ENCODE results near the gene FAM219A.
"Not testable (repeated sequence)": the region's sequence is repeated elsewhere in the genome, so short reads cannot be mapped to it uniquely, and the experiment has no call there.

Gene FAM219A

GRCh38 chr9:34440017-34440416 lies 18.4 kb downstream of the FAM219A start:
- no peak for DNase-seq

GRCh38 chr9:34438465-34438864 lies 19.9 kb downstream of the FAM219A start:
- DNase-seq, result not testable (repeated sequence)

- DNase-seq, result not testable (repeated sequence)
These were observed 20.5 kb downstream of the FAM219A start for GRCh38 chr9:34437926-34438307.

- DNase-seq, result peak; percentile 70
These were observed 21.1 kb downstream of the FAM219A start for GRCh38 chr9:34437006-34437925.

- DNase-seq, result peak; percentile 5
These were observed 26.7 kb downstream of the FAM219A start for GRCh38 chr9:34431667-34432066.

GRCh38 chr9:34430843-34431437 lies 27.4 kb downstream of the FAM219A start:
- peak; percentile 89 for DNase-seq

GRCh38 chr9:34428325-34428958 lies 29.9 kb downstream of the FAM219A start:
- no peak for DNase-seq

GRCh38 chr9:34426347-34427074 lies 31.9 kb downstream of the FAM219A start:
- no peak for DNase-seq

GRCh38 chr9:34419716-34420504 lies 38.5 kb downstream of the FAM219A start:
- DNase-seq, result no peak

GRCh38 chr9:34417734-34418133 lies 40.6 kb downstream of the FAM219A start:
- DNase-seq, result peak; percentile 74

GRCh38 chr9:34413231-34413852 lies 45.0 kb downstream of the FAM219A start:
- DNase-seq, result no peak

- DNase-seq, result no peak
These were observed 46.0 kb downstream of the FAM219A start for GRCh38 chr9:34412336-34412735.

GRCh38 chr9:34409154-34409553 lies 49.2 kb downstream of the FAM219A start:
- DNase-seq, result no peak

- no peak for DNase-seq
These were observed 50.2 kb downstream of the FAM219A start for GRCh38 chr9:34408173-34408572.

GRCh38 chr9:34406219-34406618 lies 52.2 kb downstream of the FAM219A start:
- DNase-seq, result no peak

- DNase-seq, result no peak
These were observed 52.7 kb downstream of the FAM219A start for GRCh38 chr9:34405719-34406118.

GRCh38 chr9:34403554-34404380 lies 54.6 kb downstream of the FAM219A start:
- DNase-seq, result peak; percentile 69

GRCh38 chr9:34400686-34401602 lies 57.4 kb downstream of the FAM219A start:
- DNase-seq, result no peak

GRCh38 chr9:34400275-34400674 lies 58.1 kb downstream of the FAM219A start:
- no peak for DNase-seq

- DNase-seq, result no peak
These were observed 58.6 kb downstream of the FAM219A start for GRCh38 chr9:34399729-34400128.
